SK-N-SH (cell line): ENCODE measurements around the gene GSE1.

Experiments
- MAX ChIP-seq: IDR thresholded peaks from 2 replicates; pipeline ENCODE4 v1.4.0; 2012; ENCODE audit warnings: low read depth
- SMC3 ChIP-seq: IDR thresholded peaks from 2 replicates; pipeline ENCODE4 v1.6.1; 2012; ENCODE audit warnings: low read depth, low read length, improper control_type of control experiment

- TF ChIP-seq MAX (no peak), SMC3 (no peak)
These were observed 109.2 kb downstream of the GSE1 start for GRCh38 chr16:85722128-85722893.
